ENCODE results near the gene CACNA1S. TPM values are rescaled to one million over a fixed set of nuclear protein-coding genes. Genes with fewer than 3 reads are reported as not detected.

CACNA1S gene
- total RNA-seq, 1 donor from 2014 or later, result 0.11 TPM

DNA sequence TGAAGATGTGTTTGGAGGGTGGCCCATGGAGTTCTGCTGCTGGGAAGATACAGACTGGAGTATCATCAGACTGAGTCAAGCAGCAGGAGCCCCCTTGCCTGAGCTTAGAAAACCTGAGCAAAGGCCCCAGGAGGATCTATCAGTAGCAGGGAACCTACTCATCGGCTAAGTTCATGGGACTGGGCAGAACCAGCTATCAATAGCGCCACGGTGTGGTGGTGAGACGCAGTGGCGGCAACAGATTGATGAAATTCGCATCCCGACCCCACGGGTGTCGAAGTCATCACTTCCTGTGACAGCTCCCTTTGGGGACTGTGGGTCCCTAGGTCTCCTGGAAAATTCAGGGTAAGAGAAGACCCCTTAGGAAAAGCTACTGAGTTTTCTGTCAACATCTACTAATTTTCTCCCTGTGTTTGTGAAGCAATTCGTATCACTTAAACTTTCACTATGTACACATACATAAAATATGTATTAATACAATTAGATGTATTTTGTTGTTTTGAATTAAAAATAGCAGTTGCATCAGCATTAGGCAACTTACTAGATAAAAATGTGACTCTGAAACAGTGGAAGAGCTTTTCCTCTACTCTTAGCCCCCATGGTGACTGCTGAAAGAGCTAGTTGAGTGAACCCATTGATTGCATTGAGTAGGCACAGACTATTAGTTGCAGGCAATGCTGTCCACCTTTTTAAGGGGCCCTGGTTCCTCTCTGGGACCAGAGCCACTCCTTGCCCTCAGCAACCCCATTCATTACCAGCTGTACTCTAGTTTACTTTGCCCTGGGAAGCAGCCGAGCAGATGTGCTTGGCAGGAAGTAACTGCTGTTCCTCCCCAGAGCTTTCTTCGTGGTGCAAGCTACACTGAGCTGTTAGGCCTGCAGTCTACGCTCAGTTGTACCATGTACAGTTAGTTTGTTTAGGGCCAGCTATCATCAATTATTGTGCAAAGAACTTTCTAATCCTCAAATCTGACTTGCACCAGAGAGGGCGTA, 7.3 kb upstream of the CACNA1S start:
- no peaks in the 10 kb centered on the region for H3K36me3 ChIP-seq
- peaks cover 19% of the 10 kb centered on the region for H3K27me3 Mint-ChIP-seq (ENCODE audit: insufficient read depth, low read depth)
- no peaks in the 10 kb centered on the region for H3K9me3 ChIP-seq (ENCODE audit: low read depth)
- H3K4me1 Mint-ChIP-seq, result peaks cover 20% of the 10 kb centered on the region
- H3K9ac ChIP-seq, result no peak overlapping the region
- H2AFZ ChIP-seq (replicated peaks), result no peak overlapping the region
- no peak overlapping the region for H3K27ac ChIP-seq
- peaks cover 44% of the 10 kb centered on the region for H3K27me3 ChIP-seq
- H4K20me1 ChIP-seq (ENCODE audit: low read depth), result no peaks in the 10 kb centered on the region
- H3F3A ChIP-seq (ENCODE audit: low read depth), result no peaks in the 10 kb centered on the region
- TF ChIP-seq, protein P1, sequence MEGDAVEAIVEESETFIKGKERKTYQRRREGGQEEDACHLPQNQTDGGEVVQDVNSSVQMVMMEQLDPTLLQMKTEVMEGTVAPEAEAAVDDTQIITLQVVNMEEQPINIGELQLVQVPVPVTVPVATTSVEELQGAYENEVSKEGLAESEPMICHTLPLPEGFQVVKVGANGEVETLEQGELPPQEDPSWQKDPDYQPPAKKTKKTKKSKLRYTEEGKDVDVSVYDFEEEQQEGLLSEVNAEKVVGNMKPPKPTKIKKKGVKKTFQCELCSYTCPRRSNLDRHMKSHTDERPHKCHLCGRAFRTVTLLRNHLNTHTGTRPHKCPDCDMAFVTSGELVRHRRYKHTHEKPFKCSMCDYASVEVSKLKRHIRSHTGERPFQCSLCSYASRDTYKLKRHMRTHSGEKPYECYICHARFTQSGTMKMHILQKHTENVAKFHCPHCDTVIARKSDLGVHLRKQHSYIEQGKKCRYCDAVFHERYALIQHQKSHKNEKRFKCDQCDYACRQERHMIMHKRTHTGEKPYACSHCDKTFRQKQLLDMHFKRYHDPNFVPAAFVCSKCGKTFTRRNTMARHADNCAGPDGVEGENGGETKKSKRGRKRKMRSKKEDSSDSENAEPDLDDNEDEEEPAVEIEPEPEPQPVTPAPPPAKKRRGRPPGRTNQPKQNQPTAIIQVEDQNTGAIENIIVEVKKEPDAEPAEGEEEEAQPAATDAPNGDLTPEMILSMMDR (IDR thresholded peaks at IDR 0.05), result peak; percentile 92
- no peak for TF ChIP-seq EZH2 (IDR thresholded peaks at IDR 0.05)
- no peaks in the 10 kb centered on the region for H3K9me3 Mint-ChIP-seq
- H3K27ac Mint-ChIP-seq, result no peak overlapping the region
- H3K4me3 Mint-ChIP-seq, result no peak overlapping the region
- H3K4me3 ChIP-seq, result no peak overlapping the region
- no peaks in the 10 kb centered on the region for H3K36me3 Mint-ChIP-seq
- H3K4me1 ChIP-seq, result no peaks in the 10 kb centered on the region
- no peaks in the 10 kb centered on the region for H3K79me2 ChIP-seq (ENCODE audit: low read depth)
- DNase-seq (ENCODE audit: low spot score), result peak; percentile 79
- no peak overlapping the region for H3K4me2 ChIP-seq

DNA sequence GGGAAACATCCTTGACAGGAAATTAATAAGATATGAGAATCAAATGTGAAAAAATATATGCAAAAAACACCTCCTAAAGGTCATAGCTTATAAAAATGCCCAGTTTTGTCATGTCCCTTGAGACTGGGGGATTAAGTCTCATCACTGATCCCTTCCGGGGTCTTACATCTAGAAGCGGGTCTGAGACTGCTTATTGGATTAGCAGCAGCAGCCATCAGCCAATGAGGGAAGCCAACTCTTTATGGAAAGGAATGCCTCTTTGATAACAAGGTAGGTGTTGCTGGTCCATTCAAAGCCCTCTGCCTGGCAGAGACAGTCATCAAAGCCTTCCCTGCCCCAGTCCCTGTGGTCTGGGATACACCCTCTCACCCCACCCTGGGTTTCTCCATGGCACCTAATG, 3.9 kb upstream of the CACNA1S start:
- H3K4me1 Mint-ChIP-seq, result peaks cover 45% of the 10 kb centered on the region
- Histone ChIP-seq H3K79me2 (ENCODE audit: low read depth) (no peaks in the 10 kb centered on the region), H2AFZ (replicated peaks) (no peak overlapping the region), H3F3A (ENCODE audit: low read depth) (no peaks in the 10 kb centered on the region), H4K20me1 (ENCODE audit: low read depth) (no peaks in the 10 kb centered on the region), H3K27ac (no peak overlapping the region), H3K27me3 (peaks cover 54% of the 10 kb centered on the region), H3K4me1 (peaks cover 11% of the 10 kb centered on the region), H3K9ac (no peak overlapping the region), H3K4me3 (no peak overlapping the region), H3K9me3 (ENCODE audit: low read depth) (no peaks in the 10 kb centered on the region), H3K4me2 (no peak overlapping the region), H3K36me3 (no peaks in the 10 kb centered on the region)
- no peaks in the 10 kb centered on the region for H3K9me3 Mint-ChIP-seq
- peak overlapping the region; percentile 33 for H3K27ac Mint-ChIP-seq
- no peaks in the 10 kb centered on the region for H3K36me3 Mint-ChIP-seq
- DNase-seq (ENCODE audit: low spot score), result no peak
- peak overlapping the region; percentile 75 for H3K4me3 Mint-ChIP-seq
- peaks cover 11% of the 10 kb centered on the region for H3K27me3 Mint-ChIP-seq (ENCODE audit: insufficient read depth, low read depth)
- TF ChIP-seq, protein P1 (IDR thresholded peaks at IDR 0.05), result no peak
- TF ChIP-seq EZH2phosphoT487 (IDR thresholded peaks at IDR 0.05) (no peak), EZH2 (IDR thresholded peaks at IDR 0.05) (no peak)

DNA sequence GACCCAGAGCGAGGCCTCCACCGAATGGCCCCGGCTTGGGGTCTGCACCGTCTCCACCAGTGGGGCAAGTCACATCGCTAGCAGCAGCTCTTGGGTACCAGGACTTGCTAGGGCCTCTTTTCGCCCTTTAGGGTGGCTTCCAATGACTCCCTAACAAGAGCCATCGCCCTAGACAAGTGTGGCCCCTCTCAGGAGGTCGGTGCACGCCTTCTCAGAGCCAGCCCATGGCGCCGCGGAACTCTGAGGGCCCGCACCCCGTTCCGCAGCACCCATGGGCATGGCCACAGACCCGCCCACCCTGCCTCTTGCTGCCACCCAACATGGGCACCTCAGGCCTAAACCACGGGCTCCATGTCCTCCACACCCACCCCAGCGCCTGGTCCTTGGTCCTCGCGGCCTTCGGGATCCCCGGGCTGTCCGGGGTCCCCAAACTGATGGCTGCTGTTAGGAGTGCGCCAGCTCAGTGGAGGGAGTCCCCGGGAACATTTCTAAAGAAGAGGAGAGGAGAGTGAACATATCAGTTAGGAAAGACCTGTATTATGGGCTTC, 3.2 kb upstream of the CACNA1S start:
- H3K4me1 ChIP-seq, result peaks cover 11% of the 10 kb centered on the region
- H3K4me1 Mint-ChIP-seq, result peaks cover 47% of the 10 kb centered on the region
- no peak overlapping the region for H3K9ac ChIP-seq
- peaks cover 54% of the 10 kb centered on the region for H3K27me3 ChIP-seq
- no peak overlapping the region for H3K27ac Mint-ChIP-seq
- H3K4me2 ChIP-seq, result peak overlapping the region; percentile 89
- no peaks in the 10 kb centered on the region for H3K9me3 Mint-ChIP-seq
- H3K36me3 ChIP-seq, result no peaks in the 10 kb centered on the region
- no peaks in the 10 kb centered on the region for H3K36me3 Mint-ChIP-seq
- no peaks in the 10 kb centered on the region for H3K9me3 ChIP-seq (ENCODE audit: low read depth)
- H3K79me2 ChIP-seq (ENCODE audit: low read depth), result no peaks in the 10 kb centered on the region
- H2AFZ ChIP-seq (replicated peaks), result no peak overlapping the region
- TF ChIP-seq EZH2phosphoT487 (IDR thresholded peaks at IDR 0.05) (no peak), EZH2 (IDR thresholded peaks at IDR 0.05) (no peak)
- TF ChIP-seq, protein P1 (IDR thresholded peaks at IDR 0.05), result no peak
- no peak for DNase-seq (ENCODE audit: low spot score)
- peak overlapping the region; percentile 75 for H3K4me3 Mint-ChIP-seq
- peaks cover 11% of the 10 kb centered on the region for H3K27me3 Mint-ChIP-seq (ENCODE audit: insufficient read depth, low read depth)
- H3K27ac ChIP-seq, result no peak overlapping the region
- peak overlapping the region; percentile 57 for H3K4me3 ChIP-seq
- H3F3A ChIP-seq (ENCODE audit: low read depth), result no peaks in the 10 kb centered on the region
- no peaks in the 10 kb centered on the region for H4K20me1 ChIP-seq (ENCODE audit: low read depth)

Measured in neural progenitor cell (in vitro differentiated cells).